GM21619 (cell line): ENCODE data around the gene KDM4D.
"Not testable (repeated sequence)": the region's sequence is repeated elsewhere in the genome, so short reads cannot be mapped to it uniquely, and the experiment has no call there.

Experiments used
- ATAC-seq: cut with Tn5 transposase; IDR thresholded peaks from one replicate; pipeline ENCODE4 v1.9.1; 2021; ENCODE audit not compliant: unreplicated experiment

Gene KDM4D

GRCh38 chr11:94973099-94973968 is at the start of gene KDM4D, which contains the start of gene CWC15:
TSS of gene KDM4D (plus strand) at chr11:94973709. CDS start at chr11:94997373, 23,664 bp downstream.
TSS of gene CWC15 (minus strand) at chr11:94973556. CDS start at chr11:94972185, 1,371 bp downstream.
- ATAC-seq = peak; percentile 100

DNA sequence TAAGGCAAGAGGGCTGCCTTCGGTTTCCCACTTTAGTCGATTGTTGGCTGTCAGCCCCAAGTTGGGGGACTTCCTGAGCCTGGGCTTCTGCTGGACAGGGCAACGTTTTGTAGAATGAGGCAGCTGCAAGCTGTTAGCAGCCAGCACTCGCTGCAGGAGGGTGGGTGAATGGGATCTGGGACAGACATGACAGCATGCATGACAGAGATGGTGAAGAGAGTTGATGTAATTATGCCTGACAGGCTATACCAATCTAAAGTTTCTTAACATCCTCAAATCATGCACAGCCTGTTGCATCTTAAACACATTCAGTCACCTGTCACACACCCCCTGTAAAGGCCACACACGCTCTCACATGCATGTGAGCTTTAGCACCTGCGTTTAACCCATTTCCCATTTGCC is 49.3 kb upstream of the KDM4D start:
- ATAC-seq = no peak

DNA sequence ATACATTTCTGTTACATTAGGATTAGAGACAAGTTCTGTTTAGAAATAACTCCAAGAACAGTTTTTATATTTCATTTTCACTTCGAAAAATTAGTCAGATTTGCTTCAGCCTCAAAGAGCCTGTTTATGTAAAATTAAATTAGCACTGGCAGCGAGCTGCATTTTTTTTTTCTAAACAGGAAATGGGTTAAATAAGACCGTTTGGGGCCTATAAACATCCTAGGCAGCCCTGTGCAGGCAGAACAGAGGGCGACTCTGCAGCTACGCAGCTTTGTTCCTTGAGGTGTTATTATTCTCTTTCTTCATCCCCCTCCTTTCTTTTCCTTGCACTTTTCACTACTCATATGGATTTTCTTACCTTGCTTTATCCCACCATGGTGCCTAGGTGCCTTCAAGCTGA is 48.9 kb upstream of the KDM4D start:
- ATAC-seq = no peak

GRCh38 chr11:94925422-94926270 is 47.9 kb upstream of the KDM4D start:
- peak; percentile 83 for ATAC-seq

- ATAC-seq = peak; percentile 23
These were observed 47.3 kb upstream of the KDM4D start for GRCh38 chr11:94926271-94926625.

- no peak for ATAC-seq
These were observed 46.7 kb upstream of the KDM4D start for GRCh38 chr11:94926698-94927237.

DNA sequence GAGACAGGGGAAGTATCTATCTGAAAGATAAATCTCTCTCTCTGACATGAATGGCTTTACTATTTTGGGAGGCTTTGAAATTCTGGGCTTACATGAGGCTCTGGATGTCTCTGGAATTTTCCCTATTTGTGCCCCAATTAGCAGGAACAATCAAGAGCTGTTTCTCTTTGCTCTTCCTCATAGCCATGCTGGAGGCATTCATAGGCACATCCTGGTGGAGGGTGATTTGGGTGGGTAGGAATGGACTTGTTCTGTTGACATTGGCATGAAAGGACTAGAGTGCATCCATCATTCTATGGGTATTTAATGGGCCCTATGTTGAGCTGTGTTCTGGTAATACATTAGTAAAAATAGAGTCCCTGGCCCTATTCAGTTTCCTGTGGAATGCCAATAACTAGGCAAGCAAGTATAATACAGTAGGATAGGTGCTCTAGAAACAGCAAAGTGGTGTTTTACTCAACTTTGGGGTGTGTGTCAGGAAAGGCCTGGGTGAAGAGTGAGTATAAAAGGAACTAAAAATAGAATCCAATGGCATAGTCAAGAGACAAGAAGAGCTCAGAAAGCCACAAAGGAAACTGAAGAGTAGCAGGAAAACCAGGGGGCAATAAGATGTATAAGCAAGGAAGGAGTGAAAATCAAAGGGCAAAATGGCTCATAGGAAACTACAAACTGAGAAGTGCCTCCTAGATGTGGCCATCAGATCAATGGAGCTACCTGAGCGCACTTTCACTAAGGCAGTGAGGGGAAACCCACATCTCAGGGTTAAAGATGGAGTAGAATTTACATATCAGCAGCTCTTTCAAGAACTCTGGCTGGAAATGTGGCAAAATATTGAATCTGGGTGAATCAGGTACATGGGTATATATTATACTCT is 45.2 kb upstream of the KDM4D start:
- no peak for ATAC-seq

DNA sequence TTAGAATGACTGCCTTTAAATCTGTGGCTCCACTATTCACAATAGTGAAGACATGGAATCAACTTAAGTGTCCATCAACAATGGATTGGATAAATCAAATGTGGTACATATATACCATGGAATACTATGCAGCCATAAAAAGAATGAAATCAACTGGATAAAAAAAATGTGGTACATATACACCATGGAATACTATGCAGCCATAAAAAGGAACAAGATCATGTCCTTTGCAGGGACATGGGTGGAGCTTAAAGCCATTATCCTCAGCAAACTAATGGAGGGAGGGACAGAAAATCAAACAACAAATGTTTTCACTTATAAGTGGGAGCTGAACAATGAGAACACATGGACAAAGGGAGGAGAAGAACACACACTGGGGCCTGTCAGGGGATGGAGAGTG is 41.4 kb upstream of the KDM4D start:
- not testable (repeated sequence) for ATAC-seq

GRCh38 chr11:94932503-94932902 is 41.0 kb upstream of the KDM4D start:
- ATAC-seq = no peak

DNA sequence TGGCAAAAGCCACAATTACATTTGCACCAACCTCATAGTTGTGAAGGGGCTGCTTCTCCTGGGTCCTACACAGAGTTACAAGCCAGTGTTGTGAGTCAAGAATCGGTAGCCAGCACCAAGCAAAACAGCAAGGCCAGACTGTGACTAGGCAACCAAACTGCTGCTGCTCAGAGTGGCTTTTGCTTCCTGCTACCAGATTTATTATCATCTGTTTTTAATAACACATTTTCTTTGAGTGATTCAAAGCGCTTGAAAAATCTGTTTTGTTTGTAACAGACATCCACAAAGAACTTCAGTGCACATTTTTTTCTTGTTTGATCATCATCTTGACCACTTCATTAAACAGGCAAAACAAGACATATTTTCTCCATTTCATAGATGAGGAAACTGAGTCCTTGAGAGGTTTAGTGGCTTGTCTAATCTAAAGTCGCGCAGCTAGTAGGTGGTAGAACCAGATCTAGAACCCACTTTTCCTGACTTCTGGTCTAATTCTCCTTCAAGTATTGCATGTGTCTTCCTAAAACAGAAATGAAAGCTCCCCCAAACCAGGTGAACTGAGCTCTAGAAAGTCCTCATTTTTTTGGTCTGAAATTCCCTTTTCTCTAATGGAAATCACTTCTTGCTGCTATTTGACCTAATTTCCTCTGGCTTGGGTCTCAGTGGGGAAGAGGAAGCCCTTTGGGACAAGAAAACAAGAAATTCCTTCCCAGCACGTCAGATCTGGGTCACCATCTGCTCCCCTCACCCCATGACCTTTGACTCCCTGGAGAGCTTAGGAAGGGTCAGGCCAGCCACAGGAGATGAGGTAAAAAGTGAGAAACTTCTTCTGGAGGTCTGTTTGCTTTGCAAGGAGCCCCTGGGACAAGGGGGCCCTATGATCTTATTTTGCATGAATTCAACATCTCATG is 40.0 kb upstream of the KDM4D start:
- ATAC-seq = no peak

GRCh38 chr11:94934362-94934761 is 39.1 kb upstream of the KDM4D start:
- no peak for ATAC-seq

DNA sequence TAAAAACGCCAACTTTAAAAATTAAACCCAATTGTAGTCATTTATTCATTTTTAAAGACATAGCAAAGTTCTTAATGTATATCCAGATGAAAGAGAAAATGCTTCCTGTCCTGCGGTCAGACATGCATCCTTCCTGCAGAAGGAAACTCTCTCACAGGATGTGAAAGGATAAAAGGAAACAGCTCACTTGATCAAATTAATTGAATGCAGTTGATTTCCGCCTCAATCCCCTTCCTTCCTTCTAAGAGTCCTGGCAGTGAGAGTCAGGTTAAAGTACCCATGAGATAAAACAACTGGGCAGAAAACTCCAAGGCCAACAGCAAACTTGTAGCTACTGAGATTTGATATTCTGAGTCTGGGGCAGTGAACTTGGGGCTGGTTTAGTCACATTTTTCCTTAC is 38.7 kb upstream of the KDM4D start:
- ATAC-seq = no peak

GRCh38 chr11:94938095-94939055 is 35.1 kb upstream of the KDM4D start:
- no peak for ATAC-seq

DNA sequence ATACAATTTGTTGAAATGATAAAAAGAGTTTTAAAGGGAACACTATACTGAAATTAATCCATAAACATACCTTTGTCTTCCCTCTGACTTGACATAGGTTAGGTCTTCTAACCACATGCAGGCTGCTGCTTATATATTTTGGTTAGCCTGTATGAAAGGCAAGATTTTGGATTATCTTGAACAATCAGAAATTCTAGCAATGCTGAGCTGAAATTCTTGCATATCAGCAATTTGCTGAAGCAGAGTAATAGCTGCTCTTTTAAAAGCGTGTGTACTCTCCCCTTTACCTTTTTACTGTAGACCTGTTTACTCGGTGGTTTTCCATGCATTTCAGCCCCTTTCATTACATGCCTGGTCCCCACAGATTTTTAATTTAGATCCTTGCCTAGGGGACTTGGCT is 34.2 kb upstream of the KDM4D start:
- ATAC-seq = no peak

DNA sequence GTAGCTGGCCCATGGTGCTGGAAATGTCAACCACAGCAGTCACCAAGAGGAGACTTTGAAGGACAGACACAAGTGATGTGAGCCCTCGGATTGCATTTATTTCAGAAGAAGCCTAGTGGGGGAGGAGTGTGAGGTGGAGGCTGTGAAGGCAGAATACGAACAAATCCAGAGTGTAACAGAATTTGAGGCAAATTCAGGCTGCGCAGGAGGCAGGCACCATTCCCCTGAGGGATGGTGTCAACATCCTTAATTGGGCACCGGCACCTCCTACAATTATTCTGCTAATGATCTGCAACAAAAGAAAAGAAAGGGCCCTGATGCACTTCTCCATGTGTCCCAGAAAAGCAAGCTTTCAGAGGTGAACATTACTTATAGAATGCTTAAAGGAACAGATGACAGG is 32.4 kb upstream of the KDM4D start:
- no peak for ATAC-seq

GRCh38 chr11:94946812-94947211 is 26.7 kb upstream of the KDM4D start:
- ATAC-seq = no peak

DNA sequence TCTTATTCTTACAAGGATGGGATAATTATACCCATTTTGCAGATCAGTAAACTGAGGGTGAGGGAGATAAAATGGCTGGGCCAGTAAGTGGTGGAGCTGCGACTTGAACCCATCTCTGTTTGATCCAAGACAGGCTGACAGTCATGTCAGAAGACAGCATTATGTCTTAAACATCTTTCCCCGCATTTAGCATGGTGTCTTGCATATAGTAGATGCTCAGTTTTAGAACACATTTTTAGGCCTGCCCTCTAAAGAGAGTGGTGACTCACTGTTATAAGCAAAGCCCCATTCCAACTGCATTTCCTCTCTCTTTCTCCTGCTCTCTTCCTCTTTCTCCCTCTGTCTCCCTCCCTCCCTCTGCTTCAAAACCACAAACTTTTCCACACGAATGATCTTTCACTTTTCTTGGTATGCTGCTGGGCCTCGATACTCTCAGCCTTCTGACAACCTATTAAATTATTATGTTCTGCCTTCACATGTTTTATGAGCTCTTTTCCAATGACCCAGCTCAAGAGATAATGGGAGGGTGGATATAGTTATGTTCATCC is 25.4 kb upstream of the KDM4D start:
- no peak for ATAC-seq

GRCh38 chr11:94954753-94955152 is 18.8 kb upstream of the KDM4D start:
- ATAC-seq = no peak
